H1 (cell line): ENCODE measurements around the gene ZNF648.

Experiments used
- ASH2L ChIP-seq: fragments of 200-600, 300-600 bp; sonication (generic); IDR thresholded peaks from one replicate; pipeline ENCODE4 v1.7.1; 2017; ENCODE audit warnings: low read length
- CTCF ChIP-seq, 3 experiments: IDR thresholded peaks; 1 replicate in 2 of 3; 2 replicates in 1 of 3; pipeline versions ENCODE4 v1.5.1 to v1.6.1; 2011; ENCODE audit warnings: low read length in 3 of 3, mild to moderate bottlenecking in 3 of 3, inconsistent platforms in 2 of 3, low read depth in 1 of 3, moderate library complexity in 1 of 3; ENCODE audit not compliant: insufficient read depth in 1 of 3; ENCODE audit errors: control extremely low read depth in 1 of 3
- EZH2 ChIP-seq: fragments of 200-600 bp; sonication (generic); IDR thresholded peaks from 2 replicates; pipeline ENCODE4 v1.7.1; 2012; ENCODE audit warnings: low read depth, mild to moderate bottlenecking, moderate library complexity, low read length, inconsistent platforms; ENCODE audit not compliant: severe bottlenecking
- JUND ChIP-seq: IDR thresholded peaks from 2 replicates; pipeline ENCODE4 v1.6.1; 2011; ENCODE audit warnings: mild to moderate bottlenecking, improper control_type of control experiment, low read length
- KDM4A ChIP-seq: IDR thresholded peaks from one replicate; pipeline ENCODE4 v1.7.1; 2012; ENCODE audit warnings: low read depth, mild to moderate bottlenecking, moderate library complexity, low read length, inconsistent platforms; ENCODE audit not compliant: severe bottlenecking
- POLR2A ChIP-seq, 2 experiments: IDR thresholded peaks; 1 replicate in 1 of 2; 2 replicates in 1 of 2; pipeline ENCODE4 v1.6.1; 2011; ENCODE audit warnings: low read depth in 2 of 2, low read length in 2 of 2, mild to moderate bottlenecking in 2 of 2; ENCODE audit errors: control extremely low read depth in 1 of 2
- ZNF274 ChIP-seq: IDR thresholded peaks from 2 replicates; pipeline ENCODE4 v1.7.0; 2012; ENCODE audit warnings: low read length, borderline replicate concordance; ENCODE audit errors: extremely low read depth

- TF ChIP-seq CTCF (IDR thresholded peaks at IDR 0.05; ENCODE audit: control extremely low read depth in 1 of 3, insufficient read depth in 1 of 3, low read depth in 1 of 3, low read length in 3 of 3) (no peak), ZNF274 (no peak), ASH2L (no peak), KDM4A (no peak), EZH2 (no peak), POLR2A (IDR thresholded peaks at IDR 0.05; ENCODE audit: control extremely low read depth in 1 of 2, low read depth in 2 of 2, low read length in 2 of 2) (no peak), JUND (no peak)
Measured at GRCh38 chr1:182095946-182096345, 34.4 kb upstream of the ZNF648 start.
